ENCODE measurements around the gene HGS. TPM values are rescaled to one million over a fixed set of nuclear protein-coding genes. Genes with fewer than 3 reads are reported as not detected.

Gene HGS
- total RNA-seq, 4 donors from 2014 or later, result 91.0 to 181 (median 107) TPM

GRCh38 chr17:81659038-81659437 is 24.8 kb upstream of the HGS start:
- peaks cover 11% of the 10 kb centered on the region for H3K4me1 ChIP-seq
- H3K36me3 ChIP-seq, result no peaks in the 10 kb centered on the region
- DNase-seq (ENCODE audit: low spot score in 2 of 2), result no peak
- WGBS, result 66% methylated on average over 5 of the region's 5 CpGs
- no peaks in the 10 kb centered on the region for H3K27me3 ChIP-seq
- no peaks in the 10 kb centered on the region for H3K9me3 ChIP-seq
- TF ChIP-seq CTCF (IDR thresholded peaks at IDR 0.05) (no peak), EP300 (IDR thresholded peaks at IDR 0.05) (no peak), POLR2A (IDR thresholded peaks at IDR 0.05) (no peak), POLR2AphosphoS5 (IDR thresholded peaks at IDR 0.05) (no peak)
- peak overlapping the region; percentile 82 for H3K27ac ChIP-seq
- H3K4me3 ChIP-seq, result no peak overlapping the region

GRCh38 chr17:81660441-81660840 is 23.4 kb upstream of the HGS start:
- H3K4me3 ChIP-seq, result no peak overlapping the region
- no peaks in the 10 kb centered on the region for H3K27me3 ChIP-seq
- H3K27ac ChIP-seq, result peak overlapping the region; percentile 82
- peaks cover 16% of the 10 kb centered on the region for H3K4me1 ChIP-seq
- TF ChIP-seq POLR2AphosphoS5 (IDR thresholded peaks at IDR 0.05) (no peak), POLR2A (IDR thresholded peaks at IDR 0.05) (no peak), EP300 (IDR thresholded peaks at IDR 0.05) (no peak), CTCF (IDR thresholded peaks at IDR 0.05) (no peak)
- 92% methylated on average over 9 of the region's 9 CpGs for WGBS
- H3K36me3 ChIP-seq, result peaks cover 3% of the 10 kb centered on the region
- no peak for DNase-seq (ENCODE audit: low spot score in 2 of 2)
- H3K9me3 ChIP-seq, result no peaks in the 10 kb centered on the region

GRCh38 chr17:81662002-81662401 is 21.8 kb upstream of the HGS start:
- no peak for DNase-seq (ENCODE audit: low spot score in 2 of 2)
- TF ChIP-seq CTCF (IDR thresholded peaks at IDR 0.05), result no peak
- no peak for TF ChIP-seq EP300 (IDR thresholded peaks at IDR 0.05)
- Histone ChIP-seq H3K4me3 (no peak overlapping the region), H3K36me3 (peaks cover 3% of the 10 kb centered on the region), H3K9me3 (no peaks in the 10 kb centered on the region), H3K27ac (no peak overlapping the region), H3K27me3 (no peaks in the 10 kb centered on the region), H3K4me1 (peaks cover 24% of the 10 kb centered on the region)
- WGBS, result 94% methylated on average over 4 of the region's 4 CpGs

GRCh38 chr17:81664051-81664470 is 19.8 kb upstream of the HGS start:
- Histone ChIP-seq H3K4me1 (peaks cover 43% of the 10 kb centered on the region), H3K4me3 (no peak overlapping the region), H3K27ac (no peak overlapping the region), H3K36me3 (peaks cover 3% of the 10 kb centered on the region), H3K9me3 (no peaks in the 10 kb centered on the region), H3K27me3 (no peaks in the 10 kb centered on the region)
- DNase-seq (ENCODE audit: low spot score in 2 of 2), result no peak
- TF ChIP-seq POLR2AphosphoS5 (IDR thresholded peaks at IDR 0.05), result no peak
- no peak for TF ChIP-seq POLR2A (IDR thresholded peaks at IDR 0.05)
- no peak for TF ChIP-seq CTCF (IDR thresholded peaks at IDR 0.05)
- TF ChIP-seq EP300 (IDR thresholded peaks at IDR 0.05), result no peak
- 65% methylated on average over 4 of the region's 7 CpGs for WGBS

- Histone ChIP-seq H3K27me3 (no peaks in the 10 kb centered on the region), H3K4me1 (peaks cover 51% of the 10 kb centered on the region), H3K9me3 (no peaks in the 10 kb centered on the region), H3K4me3 (peak overlapping the region; percentile 99), H3K36me3 (peaks cover 17% of the 10 kb centered on the region), H3K27ac (peak overlapping the region; percentile 94)
- TF ChIP-seq CTCF (IDR thresholded peaks at IDR 0.05), result no peak
- no peak for TF ChIP-seq EP300 (IDR thresholded peaks at IDR 0.05)
- no peak for TF ChIP-seq POLR2AphosphoS5 (IDR thresholded peaks at IDR 0.05)
- no peak for TF ChIP-seq POLR2A (IDR thresholded peaks at IDR 0.05)
- 60% methylated on average over 25 of the region's 30 CpGs for WGBS
- no peak for DNase-seq (ENCODE audit: low spot score in 2 of 2)
Measured at GRCh38 chr17:81665205-81666091, 18.4 kb upstream of the HGS start.
